ENCODE data around the gene IL22RA2. TPM values are rescaled to one million over a fixed set of nuclear protein-coding genes. Genes with fewer than 3 reads are reported as not detected.

The IL22RA2 gene
- polyA plus RNA-seq, 4 donors, result not detected

DNA sequence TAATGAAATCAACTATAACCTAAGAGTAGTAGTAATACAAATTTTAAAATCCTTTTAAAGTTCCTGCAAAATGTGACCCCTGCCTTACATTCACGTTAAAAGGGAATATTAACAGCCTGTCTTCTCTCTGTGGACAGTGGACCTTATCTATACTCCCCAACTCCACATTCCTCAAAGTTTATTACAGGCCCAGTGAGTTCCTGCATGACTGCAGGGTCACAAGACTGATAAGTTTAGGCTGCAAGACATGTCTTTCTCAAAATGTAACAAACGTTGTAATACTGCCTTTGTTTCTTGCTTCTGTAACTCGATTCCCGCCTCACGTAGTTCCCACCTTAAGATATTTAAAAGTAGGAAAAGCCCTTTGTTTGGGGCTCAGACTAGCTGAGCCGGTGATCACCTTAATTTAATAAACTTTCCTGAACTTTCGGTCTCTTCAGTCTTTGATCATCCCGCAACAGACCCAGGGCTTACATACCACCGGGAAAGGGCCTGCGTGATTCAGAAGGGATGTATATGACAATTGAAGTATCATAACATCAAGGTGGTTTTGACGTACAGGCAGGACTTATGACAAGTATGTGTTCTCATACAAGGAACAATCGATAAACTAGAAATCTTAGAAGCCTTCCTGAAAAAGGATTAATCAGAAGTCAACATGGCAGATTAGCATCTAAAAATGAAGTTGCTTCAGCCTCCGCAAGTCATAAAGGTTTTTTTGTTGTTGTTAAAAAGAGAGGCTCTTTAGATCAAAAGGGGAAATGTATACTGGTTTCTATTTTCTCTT lies 3.0 kb downstream of the IL22RA2 start:
- DNase-seq (ENCODE audit: low read depth in 4 of 4, low spot score in 3 of 4), result no peak

DNA sequence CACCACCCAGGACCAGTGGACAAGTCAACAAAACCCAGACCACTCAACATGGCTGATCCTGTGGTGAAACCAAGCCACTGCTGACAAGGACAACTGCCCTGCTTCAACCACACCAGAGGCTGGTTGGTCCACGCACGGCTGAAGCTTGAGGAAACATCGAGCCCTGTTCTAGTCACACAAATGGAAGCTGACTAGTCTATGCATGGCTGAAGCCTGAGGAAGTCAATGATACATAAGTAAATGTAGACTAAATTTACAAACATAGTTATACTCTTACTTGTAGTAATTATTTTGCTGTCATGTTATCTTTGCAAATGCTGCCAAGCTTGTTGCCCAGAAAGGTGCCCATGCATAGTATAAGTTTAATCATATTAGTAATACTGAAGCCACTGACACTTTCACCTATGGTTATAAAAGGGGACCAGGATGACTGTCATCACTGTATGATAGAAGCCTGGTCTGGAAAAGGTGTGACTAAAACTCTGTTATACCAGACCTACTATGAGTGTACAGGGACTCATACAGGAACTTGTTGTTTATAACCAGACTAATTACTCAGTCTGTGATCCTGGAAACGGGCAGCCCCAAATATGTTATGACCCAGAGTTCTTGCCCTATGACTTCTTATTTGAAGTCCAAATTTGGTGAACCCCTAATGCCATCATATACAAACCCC lies 5.6 kb downstream of the IL22RA2 start:
- DNase-seq (ENCODE audit: low read depth in 4 of 4, low spot score in 3 of 4), result no peak

DNA sequence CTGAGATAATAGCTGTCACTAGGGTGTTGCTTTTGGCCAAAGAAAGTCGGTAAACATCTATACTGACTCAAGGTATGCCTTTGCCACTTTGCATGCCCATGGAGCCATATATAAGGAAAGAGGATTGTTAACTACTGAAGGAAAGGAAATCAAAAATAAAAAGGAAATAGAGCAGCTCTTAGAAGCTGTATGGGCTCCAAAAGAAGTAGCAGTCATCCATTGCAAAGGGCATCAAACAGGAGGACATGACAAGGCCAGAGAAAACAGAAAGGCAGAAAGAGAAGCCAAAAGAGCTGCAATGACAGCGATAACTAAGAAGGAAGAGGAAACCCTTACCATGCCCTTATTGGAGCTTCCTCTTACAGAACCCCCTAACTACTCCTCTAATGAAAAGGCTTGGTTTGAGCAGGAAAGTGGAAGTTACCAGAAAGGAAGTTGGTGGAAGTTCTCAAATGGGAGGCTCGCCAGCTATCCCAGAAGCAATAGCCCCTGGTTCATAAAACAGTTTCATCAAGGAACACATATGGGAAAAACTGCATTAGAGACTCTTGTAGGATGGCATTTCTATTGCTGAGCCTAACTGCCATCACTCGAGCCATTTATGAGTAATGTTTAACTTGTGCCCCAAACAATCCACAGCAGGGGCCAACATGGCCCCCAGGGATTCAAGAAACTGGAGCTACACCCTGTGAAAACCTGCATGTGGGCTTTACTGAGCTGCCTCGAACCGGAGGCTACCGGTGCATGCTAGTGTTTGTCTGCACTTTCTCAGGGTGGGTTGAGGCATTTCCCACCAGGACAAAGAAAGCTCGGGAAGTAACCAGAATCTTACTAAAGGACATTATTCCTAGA lies 7.0 kb downstream of the IL22RA2 start:
- DNase-seq (ENCODE audit: low read depth in 4 of 4, low spot score in 3 of 4), result no peak

DNA sequence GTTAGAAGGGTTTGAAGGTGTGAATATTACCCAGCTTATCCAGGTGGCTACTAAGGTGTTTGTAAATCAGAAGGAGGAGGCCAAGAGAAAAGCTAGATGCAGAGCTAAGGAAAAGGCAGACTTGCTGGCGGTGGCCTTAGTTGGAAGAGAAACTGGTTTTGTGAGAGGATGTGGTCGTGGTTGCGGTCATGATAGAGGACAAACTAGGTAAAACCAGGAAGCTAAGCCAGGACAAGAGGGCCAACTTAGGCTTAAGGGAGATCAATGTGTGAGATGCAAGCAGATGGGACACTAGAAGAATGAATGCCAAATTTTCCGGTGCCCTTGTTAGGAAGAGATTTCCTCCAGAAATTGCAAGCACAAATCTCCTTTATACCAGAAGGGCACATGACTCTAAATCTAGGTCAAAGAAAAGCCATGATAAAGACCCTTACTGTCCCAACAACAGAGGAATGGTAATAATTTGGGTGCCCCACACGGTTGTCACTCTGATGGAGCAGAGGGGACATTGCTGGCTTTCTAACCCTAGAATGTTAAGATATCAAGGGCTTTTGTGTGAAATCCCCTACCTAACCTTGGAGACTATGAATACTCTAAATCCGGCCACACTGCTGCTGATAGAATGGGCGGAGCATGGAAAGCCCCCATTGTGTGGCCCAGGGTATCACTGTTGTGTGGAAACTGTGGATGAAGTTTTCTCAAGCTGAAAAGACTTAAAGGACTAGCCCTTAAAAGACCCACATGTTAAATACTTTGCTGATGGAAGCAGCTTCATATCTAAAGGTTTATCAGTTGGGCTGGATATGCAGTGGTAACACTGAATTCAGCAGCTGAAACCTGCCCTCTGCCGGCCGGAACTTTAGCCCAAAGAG lies 7.8 kb downstream of the IL22RA2 start:
- no peak for DNase-seq (ENCODE audit: low read depth in 4 of 4, low spot score in 3 of 4)

DNA sequence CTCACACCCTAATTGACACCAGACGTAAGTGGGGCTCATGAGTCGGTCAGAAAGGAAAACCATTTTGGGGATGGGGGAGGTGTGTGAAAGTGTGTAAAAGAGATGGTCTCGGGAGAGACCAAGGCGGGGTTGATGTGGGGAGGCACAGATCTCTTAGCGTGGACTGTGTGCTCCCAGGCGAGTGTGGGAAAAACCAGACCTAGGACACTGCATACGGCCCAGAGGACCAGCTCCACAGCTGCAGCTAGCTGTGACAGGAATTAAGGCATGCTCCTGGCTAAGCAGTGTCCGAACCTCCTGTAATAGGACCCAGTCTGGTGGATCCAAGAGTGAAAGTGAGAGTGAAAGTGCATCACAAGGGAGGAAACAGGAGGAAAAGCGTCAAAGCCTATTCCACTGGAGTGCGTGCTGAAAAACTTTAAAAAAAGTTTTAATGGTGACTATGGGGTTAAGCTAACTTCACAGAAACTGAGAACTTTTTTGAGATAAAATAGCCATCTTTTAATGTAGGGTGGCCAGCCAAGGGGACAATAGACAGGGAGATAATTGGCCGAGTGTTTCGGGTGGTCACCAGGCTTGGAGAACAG lies 9.6 kb downstream of the IL22RA2 start:
- DNase-seq (ENCODE audit: low read depth in 4 of 4, low spot score in 3 of 4), result no peak

DNA sequence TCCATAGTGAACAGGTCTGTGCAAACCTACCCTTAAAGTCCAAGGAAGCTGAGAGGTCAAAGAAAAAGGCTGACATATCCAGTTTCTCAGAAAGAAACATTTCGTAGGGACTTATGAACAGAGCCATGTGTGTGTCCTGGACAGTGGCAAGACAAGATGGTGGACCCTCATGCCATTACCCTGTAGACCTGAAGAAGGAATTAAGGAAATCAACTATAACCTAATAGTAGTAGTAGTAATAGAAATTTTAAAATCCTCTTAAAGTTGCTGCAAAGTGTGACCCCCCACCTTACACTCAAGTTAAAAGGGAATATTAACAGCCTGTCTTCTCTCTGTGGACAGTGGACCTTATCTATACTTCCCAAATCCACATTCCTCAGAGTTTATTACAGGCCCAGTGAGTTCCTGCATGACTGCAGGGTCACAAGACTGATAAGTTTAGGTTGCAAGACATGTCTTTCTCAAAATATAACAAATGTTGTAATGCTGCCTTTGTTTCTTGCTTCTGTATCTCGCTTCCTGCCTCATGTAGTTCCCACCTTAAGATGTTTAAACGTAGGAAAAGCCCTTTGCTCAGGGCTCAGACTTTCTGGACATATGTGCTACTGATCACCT lies 10.6 kb downstream of the IL22RA2 start:
- DNase-seq (ENCODE audit: low read depth in 4 of 4, low spot score in 3 of 4), result no peak

DNA sequence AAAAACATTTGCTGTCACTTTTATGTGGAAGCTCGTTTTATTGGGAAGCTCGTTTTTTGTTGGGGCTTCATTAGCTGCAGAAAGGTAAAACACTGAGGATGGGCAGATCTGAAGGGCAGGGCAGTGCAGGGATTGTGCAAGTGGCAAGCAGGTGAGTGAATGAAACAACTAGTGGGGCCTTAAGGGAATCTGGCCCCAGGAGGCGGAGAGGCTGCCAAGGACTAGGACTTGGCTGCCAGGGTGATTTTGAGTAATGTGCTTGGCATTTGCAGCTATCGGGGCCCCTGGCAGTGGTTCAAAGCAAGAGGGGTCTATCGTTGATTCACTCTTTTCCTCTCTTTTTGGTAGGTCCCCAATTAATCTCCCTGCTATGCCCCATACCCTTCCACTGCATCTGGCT lies 11.5 kb downstream of the IL22RA2 start:
- DNase-seq (ENCODE audit: low read depth in 4 of 4, low spot score in 3 of 4), result no peak

DNA sequence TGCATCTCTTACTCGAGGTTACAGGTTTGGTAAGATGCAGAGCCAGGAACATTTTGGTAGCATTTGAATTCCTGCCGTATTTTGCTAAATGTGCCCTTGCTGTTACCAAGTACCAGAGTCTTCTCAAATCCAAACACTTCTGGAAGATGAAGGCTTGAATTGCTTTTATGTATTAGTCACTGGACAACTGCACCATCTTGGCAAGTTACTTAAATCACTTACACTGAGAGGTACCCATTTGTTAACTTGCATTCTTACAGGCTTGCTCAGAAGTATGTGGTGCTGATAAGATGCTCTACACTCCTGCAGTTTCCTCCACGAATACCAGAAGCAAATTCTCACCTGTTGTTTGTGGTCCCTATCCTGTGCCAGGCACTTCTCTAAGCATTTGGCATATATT lies 12.7 kb downstream of the IL22RA2 start:
- DNase-seq (ENCODE audit: low read depth in 4 of 4, low spot score in 3 of 4), result no peak

DNA sequence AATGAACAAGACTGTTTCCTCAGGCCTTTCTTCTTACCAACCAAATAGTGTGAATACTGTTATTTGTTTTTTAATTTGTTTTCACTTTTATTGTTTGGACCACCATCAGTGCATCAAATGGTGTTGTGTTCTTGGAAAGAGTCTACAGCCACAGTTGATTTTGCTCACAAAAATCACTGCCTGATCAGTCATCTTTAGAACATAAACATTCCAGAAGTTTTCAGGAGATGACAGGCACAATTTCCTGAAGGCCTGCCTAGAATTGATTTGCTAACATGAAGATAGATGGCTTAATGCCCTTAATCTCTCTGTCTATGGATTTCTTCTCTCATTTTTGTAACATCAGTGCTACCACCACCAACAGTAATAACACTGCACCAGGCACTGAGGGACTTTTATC lies 13.5 kb downstream of the IL22RA2 start:
- no peak for DNase-seq (ENCODE audit: low read depth in 4 of 4, low spot score in 3 of 4)

DNA sequence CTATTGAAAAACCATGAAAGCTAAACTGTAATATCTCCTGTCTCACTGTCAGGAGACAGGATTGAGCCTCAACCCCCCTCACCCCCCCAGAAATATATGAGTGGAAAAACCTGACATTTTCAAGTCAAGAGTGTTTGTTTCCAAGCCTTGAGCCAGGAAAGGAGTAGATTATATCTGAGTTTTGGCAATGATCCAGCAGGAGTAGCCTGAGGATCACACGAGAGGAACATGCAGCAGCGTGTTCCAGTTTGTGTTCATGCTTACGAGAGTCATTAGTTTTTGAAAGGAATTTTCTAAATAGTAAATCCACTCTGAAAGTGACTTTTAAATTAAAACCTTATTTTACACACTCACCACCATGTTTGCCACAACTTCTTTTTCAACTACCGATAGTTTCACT lies 15.8 kb downstream of the IL22RA2 start:
- DNase-seq (ENCODE audit: low read depth in 4 of 4, low spot score in 3 of 4), result peak in 1 of 4 donors; percentile 14

DNA sequence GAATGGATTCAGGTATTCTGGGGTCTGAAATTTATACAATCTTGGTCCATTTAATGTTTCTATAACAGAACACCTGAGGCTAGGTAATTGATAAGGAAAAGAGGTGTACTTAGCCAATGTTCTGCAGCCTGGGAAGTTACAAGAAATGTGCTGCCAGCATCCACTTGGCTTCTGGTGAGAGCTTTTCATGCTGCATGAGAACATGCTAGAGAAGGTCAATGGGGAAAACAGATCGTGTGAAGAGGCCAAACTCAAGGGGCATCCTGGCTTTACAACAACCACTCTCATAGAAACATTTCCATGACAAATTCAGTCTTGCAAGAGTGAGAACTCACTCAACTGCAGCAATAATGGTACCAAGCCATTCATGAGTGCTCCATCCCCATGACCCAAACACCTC lies 16.8 kb downstream of the IL22RA2 start:
- DNase-seq (ENCODE audit: low read depth in 4 of 4, low spot score in 3 of 4), result no peak

DNA sequence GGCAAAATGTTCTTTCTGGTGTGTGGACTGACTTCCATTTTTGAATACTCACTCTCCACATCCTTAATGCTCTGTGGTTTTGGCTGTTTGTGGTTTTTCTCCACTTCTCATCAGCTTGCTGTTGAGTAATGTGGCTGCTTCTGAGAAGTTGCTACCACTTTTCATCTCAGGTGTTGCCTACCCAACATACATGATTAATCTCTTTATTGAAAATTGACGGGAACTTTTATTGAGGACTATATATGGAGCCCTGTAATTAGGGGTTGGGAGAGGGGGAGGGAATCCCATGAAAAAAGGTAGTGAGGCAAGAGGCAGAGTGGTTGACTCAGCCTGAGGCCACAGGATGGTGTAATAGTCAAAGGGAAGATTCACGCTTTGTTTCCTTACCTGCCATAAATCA lies 17.6 kb downstream of the IL22RA2 start:
- no peak for DNase-seq (ENCODE audit: low read depth in 4 of 4, low spot score in 3 of 4)

DNA sequence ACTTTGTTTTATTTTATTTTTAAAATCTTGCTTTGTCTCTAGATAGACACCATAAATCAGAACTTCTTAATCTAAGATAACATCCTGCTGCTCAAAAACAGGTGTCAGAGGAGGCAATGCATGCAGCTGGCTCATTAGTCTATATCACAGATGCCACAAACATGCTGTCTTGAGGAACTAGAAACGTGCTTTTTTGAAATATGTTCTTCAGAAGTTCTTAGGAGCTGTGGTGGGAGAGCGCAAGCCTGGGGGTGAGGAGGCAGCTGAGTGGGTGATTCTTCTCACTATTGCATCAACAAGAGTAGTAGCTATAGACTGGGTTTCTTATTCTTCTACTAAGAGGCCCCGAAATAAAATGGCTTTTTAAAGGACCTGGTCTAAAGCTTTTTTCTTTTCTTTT lies 23.4 kb downstream of the IL22RA2 start:
- DNase-seq (ENCODE audit: low read depth in 4 of 4, low spot score in 3 of 4), result no peak

DNA sequence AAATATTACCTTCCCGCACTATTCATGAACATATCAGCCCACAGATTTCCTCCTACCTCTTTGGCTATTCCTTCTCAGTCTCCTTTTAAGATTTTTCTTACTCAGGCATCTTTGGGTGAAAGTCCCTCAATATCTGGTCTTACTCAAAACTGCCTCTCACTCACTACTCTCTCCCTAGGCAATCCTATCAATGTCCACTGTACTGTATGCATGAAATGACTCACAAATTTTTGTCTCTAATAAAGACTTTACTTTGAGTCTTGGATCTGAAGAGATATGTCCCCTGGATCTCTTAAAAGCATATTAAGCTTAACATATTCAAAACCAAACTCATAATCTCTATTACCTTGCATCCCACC lies 24.4 kb downstream of the IL22RA2 start:
- DNase-seq (ENCODE audit: low read depth in 4 of 4, low spot score in 3 of 4), result no peak

DNA sequence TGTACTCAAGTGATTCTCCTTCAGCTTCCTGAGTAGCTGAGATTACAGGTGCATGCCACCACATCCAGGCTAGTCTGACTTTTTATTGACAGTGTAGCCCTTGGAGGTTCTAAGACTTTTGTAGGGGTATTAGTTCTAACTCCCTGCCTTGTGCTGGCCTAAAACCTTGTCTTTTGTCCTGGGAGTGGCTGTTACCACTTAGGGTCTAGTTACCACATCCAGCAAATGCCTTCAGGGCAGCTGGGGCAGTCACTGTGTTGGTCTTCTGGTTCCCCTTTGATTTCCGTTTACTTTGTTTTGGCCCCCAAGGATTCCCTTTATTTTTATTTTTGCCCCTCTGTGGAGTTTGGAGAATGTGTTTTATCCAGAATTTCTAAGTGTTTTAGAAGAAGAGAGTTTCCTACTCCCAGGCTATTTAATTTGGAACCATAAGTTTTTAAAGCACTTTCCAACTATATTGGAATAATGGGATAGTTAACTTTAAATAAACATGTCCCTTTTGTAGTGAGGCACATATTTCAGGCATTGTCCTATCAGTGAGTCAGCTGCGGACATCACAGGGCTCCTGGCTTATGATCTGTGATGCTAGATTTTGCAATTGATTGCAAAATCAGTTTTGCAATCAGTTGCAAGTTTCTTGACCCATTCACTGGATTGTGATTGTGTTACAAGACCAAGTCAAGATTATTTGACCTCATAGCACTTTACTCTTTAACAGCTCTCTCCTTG lies 25.0 kb downstream of the IL22RA2 start:
- DNase-seq (ENCODE audit: low read depth in 4 of 4, low spot score in 3 of 4), result no peak

DNA sequence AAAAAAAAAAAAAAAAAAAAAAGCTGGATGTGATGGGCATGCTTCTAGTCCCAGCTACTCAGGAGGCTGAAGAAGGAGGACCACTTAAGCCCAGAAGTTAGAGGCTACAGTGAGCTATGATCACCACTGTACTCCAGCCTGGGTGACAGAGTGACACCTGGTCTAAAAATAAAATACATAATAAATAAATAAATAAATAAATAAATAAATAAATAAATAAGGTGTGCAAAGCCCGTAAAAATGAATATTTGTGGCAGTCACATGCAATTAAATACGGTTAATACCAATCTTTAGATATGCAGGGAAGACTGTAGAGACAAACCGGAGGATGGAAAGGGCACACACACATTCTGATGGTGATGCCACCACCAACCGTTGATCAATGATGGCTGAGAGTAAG lies 26.2 kb downstream of the IL22RA2 start:
- DNase-seq (ENCODE audit: low read depth in 4 of 4, low spot score in 3 of 4), result no peak

DNA sequence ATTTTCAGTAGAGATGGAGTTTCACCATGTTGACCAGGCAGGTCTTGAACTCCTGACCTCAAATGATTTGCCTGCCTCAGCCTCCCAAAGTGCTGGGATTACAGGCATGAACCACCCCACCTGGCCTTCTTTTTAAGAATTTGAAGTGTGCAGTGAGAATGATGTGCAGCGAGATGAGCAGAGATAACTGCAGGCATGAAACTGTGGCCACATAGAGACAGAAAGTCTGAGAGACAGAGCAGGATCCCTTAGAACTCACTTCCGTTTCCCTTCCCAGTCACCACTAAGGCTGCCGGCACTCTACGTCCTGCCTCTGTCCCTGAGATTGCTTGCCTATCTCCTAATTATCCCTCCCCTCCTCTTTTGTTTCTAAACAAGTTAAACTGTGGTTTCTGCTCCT lies 27.2 kb downstream of the IL22RA2 start:
- DNase-seq (ENCODE audit: low read depth in 4 of 4, low spot score in 3 of 4), result no peak

DNA sequence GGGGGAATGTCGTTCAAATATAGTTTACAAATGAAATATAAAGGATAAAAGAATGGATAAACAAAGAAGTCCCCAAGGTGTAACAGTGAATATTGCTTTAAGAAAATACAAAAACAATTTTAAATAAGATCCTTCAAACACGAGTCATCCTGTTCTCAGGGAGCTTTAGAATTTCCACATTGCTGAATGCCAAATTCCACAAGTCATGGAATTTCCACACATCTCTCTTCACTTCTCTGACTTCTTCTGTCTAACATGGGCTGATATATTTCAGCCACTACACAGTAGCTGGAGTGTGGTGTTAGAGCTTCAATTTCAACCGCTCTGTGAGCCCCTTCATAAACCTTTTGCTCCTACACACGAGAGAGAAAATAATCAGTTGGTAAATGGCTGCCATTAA lies 28.0 kb downstream of the IL22RA2 start:
- DNase-seq (ENCODE audit: low read depth in 4 of 4, low spot score in 3 of 4), result no peak

DNA sequence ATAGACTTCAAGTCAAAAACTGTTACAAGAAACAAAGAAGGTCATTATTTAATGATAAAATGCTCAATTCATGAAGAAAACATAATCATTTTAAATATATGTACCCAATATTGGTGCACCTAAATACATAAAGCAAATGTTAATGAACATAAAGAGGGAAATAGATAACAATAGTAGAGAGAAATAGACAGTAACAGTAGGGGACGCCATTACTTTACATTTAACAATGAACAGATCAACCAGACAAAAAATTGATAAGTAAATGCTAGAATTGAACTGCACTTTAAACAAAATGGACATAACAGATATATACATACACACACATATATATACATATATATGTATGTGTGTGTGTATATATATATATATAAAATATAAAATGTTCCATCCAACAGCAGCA lies 37.4 kb downstream of the IL22RA2 start:
- DNase-seq (ENCODE audit: low read depth in 4 of 4, low spot score in 3 of 4), result no peak
